Natural killer cell (primary cell): ENCODE data around the gene FOXRED1. TPM values are rescaled to one million over a fixed set of nuclear protein-coding genes. Genes with fewer than 3 reads are reported as not detected.

Experiments used
- ATAC-seq, 3 donors: fragments of 150-1000 bp in 2 of 3; fragments of 200-7000 bp in 1 of 3; cut with Tn5 transposase; 1 replicate in 1 of 3; 2 replicates in 2 of 3; pipeline ENCODE4 v1.10.0; 2021; ENCODE audit warnings: mild to moderate bottlenecking in 2 of 3, moderate library complexity in 2 of 3
- DNase-seq, 2 donors: peaks; one replicate each; pipeline versions ENCODE4 v3.0.0 to v3.0.0-alpha.2; 2013 to 2021; ENCODE audit warnings: mixed read lengths in 1 of 2
- H3K27ac ChIP-seq: one replicate; pipeline ENCODE4 v1.5.1; 2013; ENCODE audit warnings: mild to moderate bottlenecking, low read length
- H3K27me3 ChIP-seq: one replicate; pipeline ENCODE4 v1.6.1; 2013; ENCODE audit warnings: low read length; ENCODE audit not compliant: control insufficient read depth, insufficient read depth
- H3K36me3 ChIP-seq: one replicate; pipeline ENCODE4 v1.6.1; 2013; ENCODE audit warnings: low read length; ENCODE audit not compliant: control insufficient read depth, insufficient read depth
- H3K4me1 ChIP-seq: one replicate; pipeline ENCODE4 v1.6.1; 2013; ENCODE audit warnings: low read length; ENCODE audit not compliant: control insufficient read depth, insufficient read depth
- H3K4me3 ChIP-seq: one replicate; pipeline ENCODE4 v1.5.1; 2013; ENCODE audit warnings: low read length
- H3K9me3 ChIP-seq: one replicate; pipeline ENCODE4 v1.6.1; 2013; ENCODE audit warnings: low read length; ENCODE audit not compliant: control insufficient read depth, insufficient read depth
- H3K27ac Mint-ChIP-seq, 2 donors: one replicate each; pipeline ENCODE4 v1.8.0; 2022; ENCODE audit warnings: mild to moderate bottlenecking in 2 of 2, mixed read lengths in 2 of 2, moderate library complexity in 1 of 2
- H3K27me3 Mint-ChIP-seq, 2 donors: one replicate each; pipeline ENCODE4 v1.8.0; 2022; ENCODE audit warnings: low read depth in 2 of 2, mixed read lengths in 2 of 2
- H3K36me3 Mint-ChIP-seq: one replicate; pipeline ENCODE4 v1.8.0; 2022; ENCODE audit warnings: mixed read lengths
- H3K4me1 Mint-ChIP-seq, 2 donors: one replicate each; pipeline ENCODE4 v1.8.0; 2022; ENCODE audit warnings: mixed read lengths in 2 of 2
- H3K4me3 Mint-ChIP-seq: one replicate; pipeline ENCODE4 v1.8.0; 2022; ENCODE audit warnings: mild to moderate bottlenecking, moderate library complexity, mixed read lengths
- H3K9me3 Mint-ChIP-seq, 2 donors: one replicate each; pipeline ENCODE4 v1.8.0; 2022; ENCODE audit warnings: mixed read lengths in 2 of 2
- WGBS: methylation state at CpG from one replicate; pipeline ENCODE4 v1.1.7; 2013; ENCODE audit warnings: missing lambda C conversion rate; ENCODE audit not compliant: insufficient coverage; 5-methylcytosine and 5-hydroxymethylcytosine counted together
- intact Hi-C: fragments of 100-400 bp; cut with micrococcal nuclease; formaldehyde crosslinking; loops from one replicate; pipeline ENCODE4 v1.14.2; 2022
- total RNA-seq, 4 donors: library from RNA; stranded (reverse); fragments of 120-200 nt in 1 of 4; gene quantifications; one replicate each; pipeline versions ENCODE4 v1.2.3 to v1.2.4, GENCODE V29; 2013 to 2022
- TF ChIP-seq, protein P1 (sequence below): fragments of 200-600 bp; IDR thresholded peaks from one replicate; pipeline ENCODE4 v1.8.0; 2022; ENCODE audit warnings: antibody characterized with exemption

FOXRED1 gene
- total RNA-seq, 3 donors from 2014 or later (not counting 1 experiment from before 2014, with no cell fraction given) = 31.1 to 37.9 (median 31.3) TPM

DNA sequence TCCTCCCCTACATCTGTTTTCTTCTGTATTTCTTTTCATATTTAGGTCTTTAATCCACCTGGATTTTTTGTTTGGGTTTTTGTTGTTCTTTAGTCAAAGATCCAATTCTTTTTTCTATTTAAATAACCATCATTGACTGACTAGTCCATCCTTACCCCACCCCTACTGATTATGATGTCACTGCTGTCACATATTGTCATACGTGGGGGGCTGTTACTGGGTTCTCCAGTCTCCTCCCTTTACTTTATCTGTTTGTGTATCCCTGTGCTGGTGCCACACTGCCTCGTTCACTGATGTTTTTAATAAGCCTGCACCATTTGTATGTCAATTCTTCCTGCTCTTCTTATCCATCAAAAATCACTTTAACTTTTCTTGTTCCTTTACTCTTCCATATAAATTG, 28.1 kb downstream of the FOXRED1 start:
- no peak for ATAC-seq
- no peaks in the 10 kb centered on the region for H3K9me3 Mint-ChIP-seq

GRCh38 chr11:126303623-126304456, 34.9 kb downstream of the FOXRED1 start, which contains the start of gene DCPS:
Gene DCPS (plus strand): TSS chr11:126304060. CDS start chr11:126304081, 21 bp downstream.
- Mint-ChIP-seq H3K36me3 (no peaks in the 10 kb centered on the region), H3K4me3 (peak within 1 kb of the TSS; percentile 96), H3K27me3 (no peaks in the 10 kb centered on the region), H3K4me1 (peaks cover 29 to 33% of the 10 kb centered on the region in 2 donors), H3K27ac (peak within 1 kb of the TSS; percentile 90 to 94), H3K9me3 (no peaks in the 10 kb centered on the region)
- ATAC-seq (peak; percentile 99), DNase-seq (peak; percentile 88 to 92)
- TF ChIP-seq, protein P1, sequence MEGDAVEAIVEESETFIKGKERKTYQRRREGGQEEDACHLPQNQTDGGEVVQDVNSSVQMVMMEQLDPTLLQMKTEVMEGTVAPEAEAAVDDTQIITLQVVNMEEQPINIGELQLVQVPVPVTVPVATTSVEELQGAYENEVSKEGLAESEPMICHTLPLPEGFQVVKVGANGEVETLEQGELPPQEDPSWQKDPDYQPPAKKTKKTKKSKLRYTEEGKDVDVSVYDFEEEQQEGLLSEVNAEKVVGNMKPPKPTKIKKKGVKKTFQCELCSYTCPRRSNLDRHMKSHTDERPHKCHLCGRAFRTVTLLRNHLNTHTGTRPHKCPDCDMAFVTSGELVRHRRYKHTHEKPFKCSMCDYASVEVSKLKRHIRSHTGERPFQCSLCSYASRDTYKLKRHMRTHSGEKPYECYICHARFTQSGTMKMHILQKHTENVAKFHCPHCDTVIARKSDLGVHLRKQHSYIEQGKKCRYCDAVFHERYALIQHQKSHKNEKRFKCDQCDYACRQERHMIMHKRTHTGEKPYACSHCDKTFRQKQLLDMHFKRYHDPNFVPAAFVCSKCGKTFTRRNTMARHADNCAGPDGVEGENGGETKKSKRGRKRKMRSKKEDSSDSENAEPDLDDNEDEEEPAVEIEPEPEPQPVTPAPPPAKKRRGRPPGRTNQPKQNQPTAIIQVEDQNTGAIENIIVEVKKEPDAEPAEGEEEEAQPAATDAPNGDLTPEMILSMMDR = no peak
- intact Hi-C loops = loop anchor here (1.0 kb wide), 2 partner anchors 15 to 35 kb away; partner anchors contain the start of gene FOXRED1
- Histone ChIP-seq H3K27me3 (no peaks in the 10 kb centered on the region), H3K4me1 (peaks cover 26% of the 10 kb centered on the region), H3K27ac (peak within 1 kb of the TSS; percentile 81), H3K4me3 (peak within 1 kb of the TSS; percentile 69), H3K9me3 (no peaks in the 10 kb centered on the region), H3K36me3 (peaks cover 4% of the 10 kb centered on the region)
- 2% methylated on average over 61 of the region's 61 CpGs for WGBS

More for the DNA sequence above, 28.1 kb downstream of the FOXRED1 start:
- no peak overlapping the region for H3K27ac ChIP-seq
- H3K4me1 Mint-ChIP-seq = peaks cover 7 to 11% of the 10 kb centered on the region in 2 donors
- intact Hi-C loops = no loop called here
- no peak overlapping the region for H3K27ac Mint-ChIP-seq
- no peaks in the 10 kb centered on the region for H3K27me3 Mint-ChIP-seq
- H3K9me3 ChIP-seq = no peaks in the 10 kb centered on the region
- TF ChIP-seq, protein P1 = no peak
- no peaks in the 10 kb centered on the region for H3K27me3 ChIP-seq
- DNase-seq = no peak
- H3K4me3 Mint-ChIP-seq = no peak overlapping the region
- H3K36me3 Mint-ChIP-seq = no peaks in the 10 kb centered on the region
- no peaks in the 10 kb centered on the region for H3K4me1 ChIP-seq
- peaks cover 28% of the 10 kb centered on the region for H3K36me3 ChIP-seq
- H3K4me3 ChIP-seq = no peak overlapping the region
- WGBS = 60% methylated on average over 2 of the region's 2 CpGs

DNA sequence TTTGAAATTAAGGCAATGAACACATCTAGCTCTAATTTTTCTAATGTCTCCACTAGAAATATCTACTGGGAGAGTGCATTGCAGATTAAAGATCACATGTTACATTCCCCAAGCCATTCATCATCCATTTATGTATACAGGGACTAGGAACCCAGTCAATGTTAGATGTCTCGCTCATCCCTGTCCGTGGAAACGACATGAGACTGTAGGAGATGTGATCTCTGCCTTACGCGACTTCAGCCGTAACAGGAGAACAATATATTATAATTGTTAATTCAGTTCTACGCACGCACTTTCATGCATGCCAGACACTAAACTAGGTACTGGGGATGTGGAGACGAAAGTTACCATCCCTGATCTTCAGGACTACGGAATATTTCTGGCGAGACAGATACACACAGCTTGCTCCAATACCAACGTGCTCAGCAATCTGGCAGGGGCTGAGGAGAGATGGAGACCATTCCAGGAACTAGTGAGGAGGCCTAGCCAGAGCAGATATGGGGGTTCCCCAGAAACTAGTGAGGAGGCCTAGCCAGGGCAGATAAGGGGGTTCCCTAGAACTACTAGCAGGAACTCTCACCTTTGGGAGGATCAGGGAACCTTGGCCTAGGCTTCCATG, 35.6 kb downstream of the FOXRED1 start:
- WGBS = 81% methylated on average over 12 of the region's 12 CpGs

More for the DNA sequence above, 35.6 kb downstream of the FOXRED1 start:
- ATAC-seq (no peak), DNase-seq (peak in 1 of 2 donors; percentile 57)
- peak overlapping the region; percentile 69 for H3K4me3 ChIP-seq
- TF ChIP-seq, protein P1 = no peak
- H3K4me1 ChIP-seq = peaks cover 26% of the 10 kb centered on the region
- Mint-ChIP-seq H3K27ac (peak overlapping the region; percentile 90 to 94), H3K4me1 (peaks cover 29 to 33% of the 10 kb centered on the region in 2 donors), H3K9me3 (no peaks in the 10 kb centered on the region), H3K36me3 (peaks cover under 1% of the 10 kb centered on the region), H3K27me3 (no peaks in the 10 kb centered on the region), H3K4me3 (peak overlapping the region; percentile 96)
- no peaks in the 10 kb centered on the region for H3K27me3 ChIP-seq
- no peaks in the 10 kb centered on the region for H3K9me3 ChIP-seq
- H3K27ac ChIP-seq = peak overlapping the region; percentile 81
- intact Hi-C loops = loop anchor here (1.0 kb wide), 2 partner anchors 15 to 35 kb away; partner anchors contain the start of gene FOXRED1
- H3K36me3 ChIP-seq = peaks cover 6% of the 10 kb centered on the region
